Raji (cell line): Measurements from ENCODE around the gene TMEM161B.

Experiments used
- POLR2A ChIP-seq: IDR thresholded peaks from 2 replicates; pipeline ENCODE4 v1.6.1; 2011; ENCODE audit warnings: low read depth, low read length, control low read depth; ENCODE audit not compliant: insufficient read depth

The TMEM161B gene

GRCh38 chr5:88258636-88259035, 10.0 kb downstream of the TMEM161B start:
- no peak for TF ChIP-seq POLR2A

GRCh38 chr5:88256872-88257271, 11.8 kb downstream of the TMEM161B start:
- TF ChIP-seq POLR2A, result no peak

- no peak for TF ChIP-seq POLR2A
Observed at GRCh38 chr5:88256037-88256436, 12.6 kb downstream of the TMEM161B start.

- TF ChIP-seq POLR2A, result no peak
Observed at GRCh38 chr5:88254320-88254719, 14.3 kb downstream of the TMEM161B start.

- no peak for TF ChIP-seq POLR2A
Observed at GRCh38 chr5:88251048-88251711, 17.5 kb downstream of the TMEM161B start.

- no peak for TF ChIP-seq POLR2A
Observed at GRCh38 chr5:88250010-88250409, 18.6 kb downstream of the TMEM161B start.

- TF ChIP-seq POLR2A, result no peak
Observed at GRCh38 chr5:88248743-88249540, 19.7 kb downstream of the TMEM161B start.

GRCh38 chr5:88248094-88248493, 20.6 kb downstream of the TMEM161B start:
- TF ChIP-seq POLR2A, result no peak

GRCh38 chr5:88245893-88246244, 22.8 kb downstream of the TMEM161B start:
- TF ChIP-seq POLR2A, result no peak

- TF ChIP-seq POLR2A, result no peak
Observed at GRCh38 chr5:88245241-88245892, 23.3 kb downstream of the TMEM161B start.

GRCh38 chr5:88244686-88245085, 24.0 kb downstream of the TMEM161B start:
- TF ChIP-seq POLR2A, result no peak

GRCh38 chr5:88238732-88239131, 29.9 kb downstream of the TMEM161B start:
- no peak for TF ChIP-seq POLR2A

GRCh38 chr5:88236866-88237642, 31.6 kb downstream of the TMEM161B start:
- TF ChIP-seq POLR2A, result no peak

- no peak for TF ChIP-seq POLR2A
Observed at GRCh38 chr5:88235828-88236227, 32.8 kb downstream of the TMEM161B start.

GRCh38 chr5:88235346-88235745, 33.3 kb downstream of the TMEM161B start:
- no peak for TF ChIP-seq POLR2A
